Measurements from ENCODE around the gene MAPKAP1. TPM values are rescaled to one million over a fixed set of nuclear protein-coding genes. Genes with fewer than 3 reads are reported as not detected.
"Not testable (repeated sequence)": the region's sequence is repeated elsewhere in the genome, so short reads cannot be mapped to it uniquely, and the experiment has no call there.

Gene MAPKAP1
- total RNA-seq, 2 donors from 2014 or later: 83.7 to 91.8 TPM

- WGBS, 2 donors: 84 to 88% methylated on average over 11 of the region's 11 CpGs
- ATAC-seq: no peak
- H3K36me3 ChIP-seq (replicated peaks in 1 of 2; ENCODE audit: insufficient read depth in 1 of 2, low read depth in 2 of 2): peaks cover 0 to 3% of the 10 kb centered on the region in 2 donors
- no peaks in the 10 kb centered on the region for H3K9me3 ChIP-seq
- peaks cover 9% of the 10 kb centered on the region for H3K4me1 ChIP-seq
- no peak overlapping the region for H3K4me3 ChIP-seq
- no peak for DNase-seq
- no peaks in the 10 kb centered on the region for H3K27me3 ChIP-seq
- no peak overlapping the region for H3K27ac ChIP-seq
- TF ChIP-seq CTCF (IDR thresholded peaks at IDR 0.05) (no peak), POLR2A (IDR thresholded peaks at IDR 0.05) (no peak)
- intact Hi-C loops (cut with DNase I): no loop called here
These were observed 121.4 kb downstream of the MAPKAP1 start for GRCh38 chr9:125585503-125586171.

- ATAC-seq (no peak), DNase-seq (no peak)
- 66 to 67% methylated on average over 4 of the region's 4 CpGs for WGBS, 2 donors
- no peak overlapping the region for H3K4me3 ChIP-seq
- no peaks in the 10 kb centered on the region for H3K9me3 ChIP-seq
- no peaks in the 10 kb centered on the region for H3K4me1 ChIP-seq
- H3K27ac ChIP-seq: no peak overlapping the region
- intact Hi-C loops (cut with DNase I): no loop called here
- peaks cover 0 to 3% of the 10 kb centered on the region in 2 donors for H3K36me3 ChIP-seq (replicated peaks in 1 of 2; ENCODE audit: insufficient read depth in 1 of 2, low read depth in 2 of 2)
- H3K27me3 ChIP-seq: no peaks in the 10 kb centered on the region
- TF ChIP-seq POLR2A (IDR thresholded peaks at IDR 0.05): no peak
- TF ChIP-seq CTCF (IDR thresholded peaks at IDR 0.05): no peak
These were observed 126.2 kb downstream of the MAPKAP1 start for GRCh38 chr9:125580701-125581286.

- Histone ChIP-seq H3K4me1 (no peaks in the 10 kb centered on the region), H3K36me3 (replicated peaks in 1 of 2; ENCODE audit: insufficient read depth in 1 of 2, low read depth in 2 of 2) (no peaks in the 10 kb centered on the region), H3K27me3 (no peaks in the 10 kb centered on the region), H3K27ac (no peak overlapping the region), H3K4me3 (no peak overlapping the region), H3K9me3 (no peaks in the 10 kb centered on the region)
- DNase-seq: no peak
- intact Hi-C loops (cut with DNase I): no loop called here
- ATAC-seq: no peak
- no peak for TF ChIP-seq CTCF (IDR thresholded peaks at IDR 0.05)
- no peak for TF ChIP-seq POLR2A (IDR thresholded peaks at IDR 0.05)
- WGBS, 2 donors: 90% methylated on average over 12 of the region's 12 CpGs
These were observed 127.7 kb downstream of the MAPKAP1 start for GRCh38 chr9:125579030-125579932.

GRCh38 chr9:125574126-125574877, 132.7 kb downstream of the MAPKAP1 start:
- 95% methylated on average over 2 of the region's 2 CpGs for WGBS, 2 donors

GRCh38 chr9:125572461-125572860, 134.5 kb downstream of the MAPKAP1 start:
- H3K4me3 ChIP-seq; DNase-seq; H3K36me3 ChIP-seq (replicated peaks in 1 of 2; ENCODE audit: insufficient read depth in 1 of 2, low read depth in 2 of 2); intact Hi-C loops (cut with DNase I); H3K27ac ChIP-seq; ATAC-seq; H3K4me1 ChIP-seq; H3K9me3 ChIP-seq; H3K27me3 ChIP-seq: not testable (repeated sequence)
- WGBS, 2 donors: 89 to 94% methylated on average over 1 of the region's 1 CpG

More at GRCh38 chr9:125574126-125574877, 132.7 kb downstream of the MAPKAP1 start:
- TF ChIP-seq POLR2A (IDR thresholded peaks at IDR 0.05): no peak
- TF ChIP-seq CTCF (IDR thresholded peaks at IDR 0.05): no peak
- H3K4me1 ChIP-seq: no peaks in the 10 kb centered on the region
- no peaks in the 10 kb centered on the region for H3K36me3 ChIP-seq (replicated peaks in 1 of 2; ENCODE audit: insufficient read depth in 1 of 2, low read depth in 2 of 2)
- H3K27ac ChIP-seq: no peak overlapping the region
- ATAC-seq (no peak), DNase-seq (no peak)
- H3K27me3 ChIP-seq: no peaks in the 10 kb centered on the region
- intact Hi-C loops (cut with DNase I): no loop called here
- H3K4me3 ChIP-seq: no peak overlapping the region
- peaks cover 0 to 7% (median 0%) of the 10 kb centered on the region in 3 donors for H3K9me3 ChIP-seq

GRCh38 chr9:125571824-125572223, 135.2 kb downstream of the MAPKAP1 start:
- H3K27ac ChIP-seq; ATAC-seq; H3K9me3 ChIP-seq; intact Hi-C loops (cut with DNase I); DNase-seq; H3K27me3 ChIP-seq; H3K36me3 ChIP-seq (replicated peaks in 1 of 2; ENCODE audit: insufficient read depth in 1 of 2, low read depth in 2 of 2); H3K4me3 ChIP-seq; H3K4me1 ChIP-seq: not testable (repeated sequence)
- WGBS, 2 donors: 63 to 85% methylated on average over 3 of the region's 3 CpGs
